ENCODE results near the gene NOL4L. TPM values are rescaled to one million over a fixed set of nuclear protein-coding genes. Genes with fewer than 3 reads are reported as not detected.

Gene NOL4L
- total RNA-seq, 4 donors from 2014 or later, result 2.6 to 12.8 (median 6.4) TPM

GRCh38 chr20:32521780-32522525 lies 63.2 kb downstream of the NOL4L start:
- H3K36me3 ChIP-seq, result no peaks in the 10 kb centered on the region
- H3K4me3 ChIP-seq, result no peak overlapping the region
- H3K27ac ChIP-seq, result no peak overlapping the region
- TF ChIP-seq CTCF (IDR thresholded peaks at IDR 0.05) (peak; percentile 39 to 88), EP300 (IDR thresholded peaks at IDR 0.05) (no peak)
- DNase-seq (ENCODE audit: low spot score in 2 of 2), result no peak
- WGBS, result 20% methylated on average over 13 of the region's 15 CpGs
- H3K27me3 ChIP-seq, result no peaks in the 10 kb centered on the region
- no peaks in the 10 kb centered on the region for H3K9me3 ChIP-seq
- peaks cover 24% of the 10 kb centered on the region for H3K4me1 ChIP-seq

- H3K36me3 ChIP-seq, result no peaks in the 10 kb centered on the region
- DNase-seq (ENCODE audit: low spot score in 2 of 2), result no peak
- WGBS, result 64% methylated on average over 3 of the region's 3 CpGs
- no peak overlapping the region for H3K4me3 ChIP-seq
- no peaks in the 10 kb centered on the region for H3K9me3 ChIP-seq
- H3K27ac ChIP-seq, result no peak overlapping the region
- no peak for TF ChIP-seq CTCF (IDR thresholded peaks at IDR 0.05)
- TF ChIP-seq EP300 (IDR thresholded peaks at IDR 0.05), result no peak
- no peak for TF ChIP-seq POLR2AphosphoS5 (IDR thresholded peaks at IDR 0.05)
- TF ChIP-seq POLR2A (IDR thresholded peaks at IDR 0.05), result no peak
- peaks cover 29% of the 10 kb centered on the region for H3K4me1 ChIP-seq
- H3K27me3 ChIP-seq, result no peaks in the 10 kb centered on the region
These were observed 64.3 kb downstream of the NOL4L start for GRCh38 chr20:32520927-32521203.

GRCh38 chr20:32519381-32519730 lies 65.8 kb downstream of the NOL4L start:
- TF ChIP-seq POLR2AphosphoS5 (IDR thresholded peaks at IDR 0.05) (no peak), CTCF (IDR thresholded peaks at IDR 0.05) (no peak), POLR2A (IDR thresholded peaks at IDR 0.05) (no peak), EP300 (IDR thresholded peaks at IDR 0.05) (no peak)
- H3K27me3 ChIP-seq, result no peaks in the 10 kb centered on the region
- H3K4me3 ChIP-seq, result no peak overlapping the region
- no peak overlapping the region for H3K27ac ChIP-seq
- H3K36me3 ChIP-seq, result no peaks in the 10 kb centered on the region
- DNase-seq (ENCODE audit: low spot score in 2 of 2), result no peak
- H3K9me3 ChIP-seq, result no peaks in the 10 kb centered on the region
- WGBS, result 75% methylated on average over 11 of the region's 11 CpGs
- peaks cover 22% of the 10 kb centered on the region for H3K4me1 ChIP-seq

GRCh38 chr20:32518593-32519380 lies 66.3 kb downstream of the NOL4L start:
- Histone ChIP-seq H3K27me3 (no peaks in the 10 kb centered on the region), H3K36me3 (no peaks in the 10 kb centered on the region), H3K9me3 (no peaks in the 10 kb centered on the region), H3K27ac (no peak overlapping the region), H3K4me1 (peaks cover 22% of the 10 kb centered on the region), H3K4me3 (no peak overlapping the region)
- DNase-seq (ENCODE audit: low spot score in 2 of 2), result no peak
- WGBS, result 44% methylated on average over 14 of the region's 14 CpGs
- TF ChIP-seq CTCF (IDR thresholded peaks at IDR 0.05) (no peak), EP300 (IDR thresholded peaks at IDR 0.05) (no peak), POLR2AphosphoS5 (IDR thresholded peaks at IDR 0.05) (no peak), POLR2A (IDR thresholded peaks at IDR 0.05) (no peak)

DNA sequence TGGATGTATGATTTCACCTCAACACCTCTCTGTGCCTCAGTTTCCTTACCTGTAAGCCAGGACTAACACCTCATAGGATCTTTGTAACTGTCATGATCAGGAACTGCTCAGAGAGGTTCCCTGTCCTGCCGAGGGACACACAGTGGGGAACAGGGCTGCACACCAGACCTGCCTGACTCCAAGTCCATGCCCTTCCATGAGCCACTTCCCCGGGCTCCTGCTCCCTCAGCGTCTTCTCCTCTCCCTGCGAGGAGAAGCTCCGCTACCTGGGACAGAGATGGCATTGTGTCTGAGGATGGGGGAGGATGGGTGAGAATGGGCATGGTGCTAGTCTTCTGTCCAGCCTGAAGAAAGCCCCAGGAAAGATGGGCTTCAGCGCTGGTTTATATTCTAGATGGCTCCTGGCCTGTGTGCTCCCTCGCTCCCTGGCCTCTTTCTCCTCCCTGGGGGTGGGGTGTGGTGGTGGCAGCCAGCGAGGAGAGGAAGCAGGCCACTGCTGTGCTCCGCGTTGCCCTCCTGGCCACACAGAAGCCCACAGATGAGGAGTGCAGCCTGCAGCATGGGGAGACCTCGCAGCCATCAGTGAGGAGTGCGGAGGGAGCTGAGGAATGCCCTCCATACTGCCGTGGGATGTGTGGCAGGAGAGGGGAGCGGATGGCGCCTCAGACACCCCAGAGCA lies 67.1 kb downstream of the NOL4L start:
- no peak for DNase-seq (ENCODE audit: low spot score in 2 of 2)
- no peak overlapping the region for H3K4me3 ChIP-seq
- 54% methylated on average over 13 of the region's 15 CpGs for WGBS
- no peak overlapping the region for H3K27ac ChIP-seq
- H3K9me3 ChIP-seq, result no peaks in the 10 kb centered on the region
- no peaks in the 10 kb centered on the region for H3K36me3 ChIP-seq
- TF ChIP-seq POLR2AphosphoS5 (IDR thresholded peaks at IDR 0.05) (no peak), POLR2A (IDR thresholded peaks at IDR 0.05) (no peak), EP300 (IDR thresholded peaks at IDR 0.05) (no peak), CTCF (IDR thresholded peaks at IDR 0.05) (no peak)
- no peaks in the 10 kb centered on the region for H3K27me3 ChIP-seq
- H3K4me1 ChIP-seq, result peaks cover 22% of the 10 kb centered on the region

Data from suprapubic skin (tissue), 4 donors.